HepG2 (cell line): Measurements from ENCODE around the gene PLG. TPM values are rescaled to one million over a fixed set of nuclear protein-coding genes. Genes with fewer than 3 reads are reported as not detected.
A peak's percentile ranks its signal among the peaks of the same experiment; 100 is the strongest.
"Not testable (repeated sequence)": the region's sequence is repeated elsewhere in the genome, so short reads cannot be mapped to it uniquely, and the experiment has no call there.

Source experiments
- ATAC-seq: fragments of 200-7000 bp; cut with Tn5 transposase; 3 replicates; pipeline ENCODE4 v1.9.1; 2020; ENCODE audit warnings: mild to moderate bottlenecking, moderate library complexity
- BruUV-seq: library from RNA; stranded (reverse); fragments of 400-500 nt; replicated peaks from 2 replicates; lab custom pipeline; 2021; lab: Mats Ljungman, UMichigan
- CTCF ChIA-PET: fragments of 300-600 bp; formaldehyde crosslinking; extraction: SDS; loops from one replicate; lab custom pipeline; 2021; ENCODE audit warnings: low total read pairs, inconsistent platforms, low intra/inter-chr PET ratio; lab: Yijun Ruan, JAX
- POLR2A ChIA-PET: fragments of 350-600 bp; sonication (Branson Sonifier 250); formaldehyde crosslinking; loops from one replicate; lab custom pipeline; 2020; ENCODE audit warnings: antibody characterized with exemption, inconsistent platforms; lab: Yijun Ruan, JAX
- DNase-seq: peaks from one replicate; pipeline ENCODE4 v3.0.0-alpha.2; 2015; ENCODE audit warnings: low spot score
- FAIRE-seq: peaks from 3 replicates; lab custom pipeline; 2011; peaks lifted over from hg19 to GRCh38; lab: Jason Lieb, UNC
- H2AFZ ChIP-seq: one replicate; pipeline ENCODE4 v1.6.1; 2011; ENCODE audit warnings: low read length, inconsistent platforms
- H3K27ac ChIP-seq: fragments of 300-600 bp; 3 replicates; pipeline ENCODE4 v1.8.0; 2011; ENCODE audit warnings: mixed run types, mild to moderate bottlenecking, mixed read lengths, low read length, inconsistent platforms; ENCODE audit not compliant: insufficient read depth; ENCODE audit errors: extremely low read length
- H3K27me3 ChIP-seq, 2 experiments: fragments of 200-600 bp in 1 of 2; 2 replicates in 1 of 2; 3 replicates in 1 of 2; pipeline versions ENCODE4 v1.6.0 to v1.8.0; 2011; ENCODE audit warnings: low read length in 2 of 2, mild to moderate bottlenecking in 2 of 2, moderate library complexity in 2 of 2, inconsistent platforms in 1 of 2; ENCODE audit not compliant: insufficient read depth in 2 of 2, control insufficient read depth in 1 of 2
- H3K36me3 ChIP-seq, 2 experiments: fragments of 200-600 bp in 1 of 2; replicated peaks in 1 of 2; 2 replicates in 1 of 2; 3 replicates in 1 of 2; pipeline versions ENCODE4 v1.5.1 to v1.8.0; 2011; ENCODE audit warnings: low read length in 2 of 2, inconsistent platforms in 1 of 2; ENCODE audit not compliant: insufficient read depth in 2 of 2, control insufficient read depth in 1 of 2
- H3K4me1 ChIP-seq: 2 replicates; pipeline ENCODE4 v1.5.1; 2012; ENCODE audit warnings: low read length, inconsistent platforms; ENCODE audit not compliant: insufficient read depth
- H3K4me2 ChIP-seq: 2 replicates; pipeline ENCODE4 v1.6.0; 2011; ENCODE audit warnings: low read depth, low read length, inconsistent platforms
- H3K4me3 ChIP-seq, 3 experiments: fragments of 200-600 bp in 1 of 3; sonication (generic), shearing (Covaris generic) in 1 of 3; replicated peaks in 1 of 3; 2 replicates each; pipeline ENCODE4 v1.5.1; 2011 to 2016; ENCODE audit warnings: low read length in 3 of 3, inconsistent platforms in 2 of 3, low read depth in 2 of 3, mild to moderate bottlenecking in 2 of 3, control low read depth in 1 of 3, mixed read lengths in 1 of 3; ENCODE audit not compliant: insufficient read depth in 1 of 3
- H3K79me2 ChIP-seq: one replicate; pipeline ENCODE4 v1.6.1; 2011; ENCODE audit warnings: low read length, inconsistent platforms; ENCODE audit not compliant: insufficient read depth
- H3K9ac ChIP-seq: 2 replicates; pipeline ENCODE4 v1.6.0; 2011; ENCODE audit warnings: mild to moderate bottlenecking, low read depth, low read length, inconsistent platforms; ENCODE audit not compliant: insufficient read depth
- H3K9me3 ChIP-seq: 2 replicates; pipeline ENCODE4 v1.5.1; 2012; ENCODE audit warnings: mild to moderate bottlenecking, low read length
- H4K20me1 ChIP-seq: 2 replicates; pipeline ENCODE4 v1.6.0; 2011; ENCODE audit warnings: inconsistent platforms, mild to moderate bottlenecking, low read length, moderate library complexity; ENCODE audit not compliant: insufficient read depth
- EP300 ChIP-seq, 3 experiments: sonication (generic) in 1 of 3; formaldehyde crosslinking in 1 of 3; IDR thresholded peaks; 2 replicates each; pipeline versions ENCODE4 v1.5.1 to v1.6.1; 2011 to 2020; ENCODE audit warnings: low read depth in 2 of 3, low read length in 2 of 3, borderline replicate concordance in 1 of 3, improper control_type of control experiment in 1 of 3, mild to moderate bottlenecking in 1 of 3, missing genetic modification reagents in 1 of 3, moderate library complexity in 1 of 3
- MAX ChIP-seq: IDR thresholded peaks from 2 replicates; pipeline ENCODE4 v1.6.1; 2012; ENCODE audit warnings: inconsistent platforms
- PAXIP1 ChIP-seq: sonication (generic); formaldehyde crosslinking; conservative IDR thresholded peaks from 2 replicates; pipeline ENCODE4 v1.4.0; 2020; ENCODE audit warnings: mild to moderate bottlenecking, missing genetic modification reagents, moderate library complexity
- ZMYM4 ChIP-seq: sonication (generic); formaldehyde crosslinking; IDR thresholded peaks from 2 replicates; pipeline ENCODE4 v1.8.1; 2023; ENCODE audit warnings: mild to moderate bottlenecking, missing genetic modification reagents
- ZNF678 ChIP-seq: sonication (generic); formaldehyde crosslinking; IDR thresholded peaks from 2 replicates; pipeline ENCODE4 v1.4.0; 2020; ENCODE audit warnings: mild to moderate bottlenecking, missing genetic modification reagents
- ZNF792 ChIP-seq: IDR thresholded peaks from 2 replicates; pipeline ENCODE4 v1.6.1; 2016
- WGBS: methylation state at CpG from one replicate; pipeline ENCODE4 v1.1.6; 2017; ENCODE audit warnings: low lambda C conversion rate; 5-methylcytosine and 5-hydroxymethylcytosine counted together
- in situ Hi-C: cut with HindIII; loops from 2 replicates; pipeline ENCODE4 v1.10.0; 2017; ENCODE audit warnings: low pct_unique_long_range_greater_than_20kb; ENCODE audit not compliant: extremely low pct_ligation_motif_present
- intact Hi-C: fragments of 100-400 bp; cut with micrococcal nuclease; formaldehyde crosslinking; loops from one replicate; pipeline ENCODE4 v1.10.0; 2022; ENCODE audit not compliant: unreplicated experiment
- polyA plus RNA-seq, 8 experiments: library from polyadenylated mRNA; depleted of rRNA in 3 of 8; stranded (reverse) in 7 of 8; unstranded in 1 of 8; fragments of >200 nt; fragmentation: Illumina TruSeq in 4 of 8; extraction: Trizol in 4 of 8; gene quantifications; 2 replicates each; pipeline versions ENCODE4 v1.2.1 to v1.2.3, GENCODE V29; 2011 to 2016; ENCODE audit warnings: low read depth in 4 of 8, missing spikeins in 1 of 8, mixed read lengths in 1 of 8; ENCODE audit not compliant: insufficient read depth in 1 of 8
- total RNA-seq, 5 experiments: library from RNA; depleted of rRNA; stranded (reverse); fragments of >200 nt; fragmentation: Illumina TruSeq; extraction: Trizol; gene quantifications; 2 replicates each; pipeline ENCODE4 v1.2.3, GENCODE V29; 2016; ENCODE audit warnings: low read depth in 1 of 5

Gene PLG
- total and polyA plus RNA-seq, 2 of the 13 experiments (the other 11 are each of a cell fraction or from before 2014, with no cell fraction given) = 1.7 to 10.7 TPM

- not testable (repeated sequence) for H3K4me2 ChIP-seq, H3K27me3 ChIP-seq, FAIRE-seq, H2AFZ ChIP-seq
- peak; percentile 99; the same call in 1 of the 2 replicates for TF ChIP-seq ZNF678 (CRISPR knock-in tag)
- TF ChIP-seq, all 625 proteins: peak for 1; not testable (repeated sequence) for 624
- H3K36me3 ChIP-seq, DNase-seq, CTCF ChIA-PET, in situ Hi-C loops, ATAC-seq, H3K79me2 ChIP-seq, H3K9ac ChIP-seq, H3K27ac ChIP-seq, POLR2A ChIA-PET, H4K20me1 ChIP-seq, H3K4me3 ChIP-seq, intact Hi-C loops, BruUV-seq, H3K9me3 ChIP-seq: not testable (repeated sequence)
- peaks cover 47% of the 10 kb centered on the region for H3K4me1 ChIP-seq
- WGBS = 31% methylated on average over 2 of the region's 2 CpGs
These were observed 6.4 kb upstream of the PLG start for GRCh38 chr6:160695622-160696021.

- H3K4me3 ChIP-seq, ATAC-seq: not testable (repeated sequence)
These were observed 5.2 kb upstream of the PLG start for GRCh38 chr6:160696884-160697283.

GRCh38 chr6:160697826-160698225 is 4.2 kb upstream of the PLG start:
- no peak overlapping the region for H3K9ac ChIP-seq
- H3K9me3 ChIP-seq = no peaks in the 10 kb centered on the region
- ATAC-seq = peak; percentile 88
- intact Hi-C loops (no loop called here), in situ Hi-C loops (no loop called here)
- H4K20me1 ChIP-seq = no peaks in the 10 kb centered on the region
- peak overlapping the region; percentile 20 for H3K4me2 ChIP-seq
- FAIRE-seq = no peak
- H3K36me3 ChIP-seq = no peaks in the 10 kb centered on the region
- WGBS = 4% methylated on average over 6 of the region's 6 CpGs
- no peaks in the 10 kb centered on the region for H3K79me2 ChIP-seq
- H3K27me3 ChIP-seq = no peaks in the 10 kb centered on the region
- peak overlapping the region; percentile 53 for H3K27ac ChIP-seq
- ChIA-PET POLR2A (no interaction called here), CTCF (no interaction called here)
- no peak for DNase-seq
- no peak overlapping the region for H3K4me3 ChIP-seq
- peaks cover 46% of the 10 kb centered on the region for H3K4me1 ChIP-seq
- H2AFZ ChIP-seq = no peak overlapping the region
- no TSS peak for BruUV-seq
- TF ChIP-seq ZMYM4 (CRISPR knock-in tag) (0 out of 2 replicates have a peak, but pooled peaks have one; percentile 12), MAX (peak; percentile 36; the same call in 1 of the 2 replicates), ZNF792 (CRISPR knock-in tag) (0 out of 2 replicates have a peak, but pooled peaks have one; percentile 41), EP300 (IDR thresholded peaks at IDR 0.05; ENCODE audit: low read depth in 2 of 2, low read length in 2 of 2) (peak in 1 of 2 experiments; percentile 75; a peak in 1 of 4 replicates), EP300 (CRISPR knock-in tag; IDR thresholded peaks at IDR 0.05; ENCODE audit: borderline replicate concordance) (no peak), PAXIP1 (CRISPR knock-in tag) (peak; percentile 72)

More at GRCh38 chr6:160696884-160697283, 5.2 kb upstream of the PLG start:
- POLR2A ChIA-PET, H3K79me2 ChIP-seq, H3K9me3 ChIP-seq, H3K4me2 ChIP-seq, H3K9ac ChIP-seq, H3K36me3 ChIP-seq, intact Hi-C loops, in situ Hi-C loops, H3K27ac ChIP-seq, H2AFZ ChIP-seq, BruUV-seq, H3K27me3 ChIP-seq, FAIRE-seq, CTCF ChIA-PET, H4K20me1 ChIP-seq, DNase-seq: not testable (repeated sequence)
- H3K4me1 ChIP-seq = peaks cover 51% of the 10 kb centered on the region
- 5% methylated on average over 3 of the region's 3 CpGs for WGBS
